Measurements from ENCODE around the gene CEMP1.
A peak's percentile ranks its signal among the peaks of the same experiment; 100 is the strongest.
"Not testable (repeated sequence)": the region's sequence is repeated elsewhere in the genome, so short reads cannot be mapped to it uniquely, and the experiment has no call there.

CEMP1 gene

DNA sequence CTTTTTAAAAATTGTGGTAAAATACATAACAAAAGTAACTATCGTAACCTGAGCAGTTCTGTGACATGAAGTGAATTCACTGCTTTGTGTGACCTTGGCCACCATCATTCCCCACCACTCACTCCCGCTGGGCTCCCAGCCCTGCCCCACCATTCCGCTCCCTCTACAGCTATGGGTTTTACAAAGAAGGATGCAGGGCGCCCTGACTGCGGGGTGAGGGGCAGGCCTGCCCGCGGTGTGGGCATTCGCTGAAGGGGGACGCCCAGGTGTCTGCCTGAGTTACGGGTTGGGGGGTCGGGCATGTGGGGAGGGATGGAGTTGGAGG, at the start of gene CEMP1:
Gene CEMP1 (minus strand): TSS at position 38 of the 325 bp plus-strand sequence. CDS start 335 bp downstream, outside the sequence.
- no peak for DNase-seq

DNA sequence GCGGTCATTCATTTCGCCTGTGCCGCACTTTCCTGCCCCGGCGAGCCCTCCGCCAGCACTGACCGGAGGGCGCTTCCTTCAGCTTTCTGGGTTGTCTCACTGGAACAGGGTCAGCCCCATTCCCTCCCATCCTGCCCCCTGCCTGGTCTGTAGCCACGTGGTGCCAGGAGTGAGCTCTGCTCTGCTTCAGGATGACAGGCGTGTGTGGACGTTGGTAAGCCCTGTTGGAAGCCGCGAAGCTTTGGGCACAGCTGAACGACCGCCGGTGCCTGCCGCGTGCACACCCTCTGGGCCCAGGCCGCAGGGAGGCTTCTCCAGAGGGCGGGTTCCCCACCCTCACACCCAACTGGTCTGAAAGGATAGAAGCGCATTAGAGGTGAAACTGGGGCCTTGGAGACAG, 49.6 kb upstream of the CEMP1 start:
- DNase-seq, result not testable (repeated sequence)

GRCh38 chr16:2580143-2580542, 48.9 kb upstream of the CEMP1 start:
- DNase-seq, result not testable (repeated sequence)

DNA sequence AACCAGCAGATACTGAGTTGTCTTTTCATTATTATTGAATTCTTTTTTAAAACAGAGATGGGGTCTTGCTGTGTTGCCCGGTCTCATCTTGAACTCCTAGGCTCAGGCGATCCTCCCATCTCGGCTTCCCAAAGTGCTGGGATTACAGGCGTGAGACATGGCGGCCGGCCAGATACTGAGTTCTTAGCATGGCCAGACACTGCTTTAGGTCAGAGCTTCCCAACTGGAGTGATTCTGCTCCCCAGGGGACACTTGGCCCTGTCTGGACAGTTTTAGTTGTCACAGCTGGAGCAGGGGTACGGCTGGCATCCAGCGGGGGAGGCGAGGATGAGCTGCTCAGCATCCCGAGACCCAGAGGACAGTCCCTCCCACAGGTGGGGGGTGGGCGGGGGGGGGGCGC, 47.7 kb upstream of the CEMP1 start:
- not testable (repeated sequence) for DNase-seq

GRCh38 chr16:2577044-2577443, 45.8 kb upstream of the CEMP1 start:
- DNase-seq, result not testable (repeated sequence)

DNA sequence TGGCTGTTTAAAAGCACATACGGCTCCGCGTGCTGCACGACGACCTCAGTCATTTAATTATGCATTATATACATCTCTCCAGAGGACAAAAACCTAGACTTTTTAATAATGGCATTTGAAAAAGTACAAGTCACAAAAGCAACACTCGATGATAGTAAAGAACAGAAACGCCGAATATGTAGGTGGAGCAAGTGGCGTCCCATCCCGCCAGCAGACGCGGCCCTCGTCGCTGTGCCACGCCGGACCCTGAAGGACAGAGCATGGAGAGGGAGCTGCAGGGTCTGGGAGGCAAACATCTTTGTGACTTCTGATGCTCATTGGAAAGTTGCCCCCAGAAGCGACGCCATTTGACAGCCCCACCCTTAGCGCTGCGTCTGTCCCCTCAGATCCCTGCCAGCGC, 44.6 kb upstream of the CEMP1 start:
- not testable (repeated sequence) for DNase-seq

- not testable (repeated sequence) for DNase-seq
Observed at GRCh38 chr16:2572704-2573103, 41.5 kb upstream of the CEMP1 start.

- DNase-seq, result not testable (repeated sequence)
Observed at GRCh38 chr16:2568573-2568972, 37.4 kb upstream of the CEMP1 start.

DNA sequence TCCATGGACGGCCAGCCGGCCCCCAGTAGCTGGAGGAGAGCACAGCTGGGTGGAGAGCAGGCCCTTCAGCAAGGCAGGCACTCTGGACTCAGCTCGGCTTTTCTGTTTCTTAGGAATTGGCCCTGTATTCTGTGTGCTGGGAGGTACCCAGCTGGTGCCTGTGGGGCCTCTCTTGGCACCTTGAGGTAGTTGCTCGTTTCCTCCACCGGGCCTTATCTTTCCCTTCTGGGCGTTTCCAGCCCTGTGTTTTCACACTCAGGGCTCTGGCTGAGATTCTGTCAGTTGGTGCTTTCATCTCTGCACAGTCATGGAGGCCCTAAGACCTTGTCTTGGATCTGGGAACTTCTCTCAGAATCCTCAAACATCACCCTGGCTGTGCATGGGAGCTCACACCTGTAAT, 36.3 kb upstream of the CEMP1 start:
- DNase-seq, result not testable (repeated sequence)

DNA sequence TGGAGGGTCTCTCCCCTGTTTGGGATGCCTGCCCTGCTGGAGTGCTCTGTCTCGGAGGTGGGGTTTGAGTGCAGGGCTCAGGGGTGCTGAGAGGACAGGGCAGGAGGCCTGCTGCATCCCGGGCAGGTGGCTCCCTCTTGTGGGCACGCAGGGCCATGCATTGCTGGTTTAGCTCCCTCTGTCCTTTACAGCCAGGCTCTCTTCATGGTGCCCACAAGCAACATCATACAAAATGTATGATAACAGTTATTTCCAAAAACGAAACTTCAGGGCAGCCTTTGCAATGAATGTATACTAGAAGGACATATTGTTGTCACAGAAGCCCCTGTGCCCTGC, 29.6 kb upstream of the CEMP1 start:
- DNase-seq, result not testable (repeated sequence)

DNA sequence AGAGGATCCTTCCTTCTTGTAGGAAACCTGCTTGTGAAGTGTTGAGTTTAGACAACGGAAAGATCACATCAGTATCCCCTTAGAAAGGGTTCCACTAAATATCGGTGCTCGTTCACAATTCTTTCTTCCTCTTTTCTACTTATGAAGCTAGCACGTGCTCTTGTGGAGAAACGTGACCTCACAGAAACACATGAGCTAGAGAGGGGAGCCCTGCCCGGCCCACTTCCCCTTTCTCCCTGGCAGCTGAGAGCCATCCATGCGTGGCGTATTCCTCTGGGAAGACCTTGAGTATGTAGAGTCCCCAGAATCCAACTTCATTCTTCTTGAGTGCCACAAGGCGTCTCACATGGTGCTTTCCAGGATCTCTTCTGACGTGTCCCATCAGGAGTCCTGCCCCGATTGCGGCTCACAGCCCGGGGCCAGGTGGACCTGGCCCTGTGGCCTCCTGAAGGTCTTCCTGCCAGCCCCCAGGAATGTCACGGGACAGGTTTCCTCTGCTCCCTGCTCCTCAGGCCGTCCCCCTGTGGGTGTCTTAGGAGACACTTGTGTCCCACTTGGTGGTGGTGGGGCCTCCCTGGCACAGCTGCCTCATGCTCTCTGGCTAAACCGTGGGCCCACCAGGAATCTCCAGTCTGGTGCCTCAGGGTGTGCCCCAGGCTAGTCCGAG, 29.1 kb upstream of the CEMP1 start:
- not testable (repeated sequence) for DNase-seq

DNA sequence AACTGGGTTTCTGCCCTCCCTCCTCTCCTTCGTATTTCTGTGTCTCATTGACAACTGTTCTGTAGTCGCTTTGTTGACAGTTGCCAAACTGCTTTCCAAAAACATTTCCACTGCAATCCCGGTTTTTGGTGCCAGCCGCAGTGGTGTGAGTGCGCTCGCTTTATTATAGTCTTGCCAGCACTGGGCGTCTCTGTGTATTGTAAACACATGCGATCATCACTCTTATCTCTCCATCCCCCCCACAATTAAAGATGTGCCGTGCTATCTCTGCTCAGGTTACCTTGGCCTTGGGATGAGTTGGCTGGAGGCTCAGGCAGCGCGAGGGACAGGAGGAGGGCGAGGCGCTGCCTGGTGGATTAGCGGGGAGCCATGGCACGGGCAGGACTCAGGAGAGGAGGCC, 25.9 kb upstream of the CEMP1 start:
- DNase-seq, result not testable (repeated sequence)

DNA sequence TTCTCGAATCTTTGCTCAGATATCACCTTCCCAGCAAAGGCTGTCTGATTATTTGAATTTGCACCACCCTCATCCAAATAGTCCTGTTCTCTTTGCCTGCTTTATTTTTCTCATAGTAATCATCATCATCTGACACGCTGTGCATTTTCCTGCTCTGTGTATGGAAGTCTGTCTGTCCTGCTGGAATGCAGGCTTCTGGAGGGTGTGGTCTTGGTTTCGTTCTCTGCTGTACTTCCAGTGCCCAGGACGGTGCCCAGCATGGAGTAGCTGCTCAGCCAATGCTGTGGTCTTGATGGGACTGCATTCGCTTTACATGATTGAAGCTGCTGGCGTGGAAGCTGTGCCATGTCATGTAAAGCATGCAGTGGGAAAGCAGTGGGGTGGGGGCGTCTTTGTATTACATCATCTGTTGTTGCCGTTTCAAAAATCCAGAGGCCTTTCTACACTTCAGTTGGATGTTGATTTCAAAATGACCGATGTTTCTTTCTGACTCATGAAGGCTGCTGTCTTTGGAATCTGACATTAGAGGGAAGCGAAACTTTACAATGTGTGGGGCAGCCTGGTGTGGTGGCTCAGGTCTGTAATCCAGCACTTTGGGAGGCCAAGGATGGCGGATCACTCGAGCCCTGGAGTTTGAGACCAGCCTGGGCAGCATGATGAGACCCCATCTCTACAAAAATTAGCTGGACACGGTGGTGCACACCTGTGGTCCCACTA, 23.7 kb upstream of the CEMP1 start:
- DNase-seq, result not testable (repeated sequence)

GRCh38 chr16:2551420-2551889, 20.2 kb upstream of the CEMP1 start:
- peak; percentile 2 for DNase-seq

DNA sequence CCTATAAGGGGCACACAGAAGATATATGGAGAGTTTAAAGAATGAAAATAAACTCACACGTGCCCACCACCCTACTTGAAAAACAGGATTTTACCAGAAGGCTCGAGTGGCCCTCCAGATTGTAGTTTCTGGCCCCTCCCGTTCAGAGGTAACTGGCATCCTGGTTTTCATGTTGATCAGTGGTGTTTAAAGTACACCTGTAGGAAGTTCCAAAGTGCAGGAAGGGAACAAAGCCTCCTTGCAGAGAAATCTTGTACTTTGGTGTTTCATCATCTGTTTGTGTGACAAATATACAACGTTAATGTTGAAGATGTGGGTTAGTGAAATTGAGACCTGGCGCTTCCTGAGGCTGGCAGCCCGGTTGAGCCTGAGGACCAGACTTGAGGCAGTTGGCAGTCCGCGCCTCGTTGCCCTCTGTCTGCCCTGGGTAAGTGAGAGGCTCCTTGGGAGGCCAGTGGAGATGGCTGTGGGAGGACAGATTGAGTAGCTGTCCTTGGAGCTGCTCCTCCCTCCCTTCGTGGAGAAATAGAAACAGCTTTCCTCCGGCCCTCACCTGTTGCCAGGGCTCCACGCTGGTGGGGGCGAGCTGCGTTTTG, 19.2 kb upstream of the CEMP1 start:
- DNase-seq, result not testable (repeated sequence)

DNA sequence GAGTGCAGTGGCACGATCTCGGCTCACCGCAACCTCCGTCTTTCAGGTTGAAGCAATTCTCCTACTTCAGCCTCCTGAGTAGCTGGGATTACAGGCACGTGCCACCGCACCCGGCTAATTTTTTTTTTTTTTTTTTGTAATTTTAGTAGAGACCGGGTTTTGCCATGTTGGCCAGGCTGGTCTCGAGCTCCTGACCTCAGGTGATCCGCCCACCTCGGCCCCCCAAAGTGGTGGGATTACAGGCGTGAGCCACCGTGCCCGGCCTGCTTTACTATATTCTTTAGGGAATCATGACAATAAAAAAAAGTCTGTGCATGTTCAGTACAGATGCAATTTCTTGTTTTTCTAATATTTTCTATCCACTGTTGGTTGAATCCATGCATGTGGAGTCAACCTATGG, 12.6 kb upstream of the CEMP1 start:
- DNase-seq, result not testable (repeated sequence)

DNA sequence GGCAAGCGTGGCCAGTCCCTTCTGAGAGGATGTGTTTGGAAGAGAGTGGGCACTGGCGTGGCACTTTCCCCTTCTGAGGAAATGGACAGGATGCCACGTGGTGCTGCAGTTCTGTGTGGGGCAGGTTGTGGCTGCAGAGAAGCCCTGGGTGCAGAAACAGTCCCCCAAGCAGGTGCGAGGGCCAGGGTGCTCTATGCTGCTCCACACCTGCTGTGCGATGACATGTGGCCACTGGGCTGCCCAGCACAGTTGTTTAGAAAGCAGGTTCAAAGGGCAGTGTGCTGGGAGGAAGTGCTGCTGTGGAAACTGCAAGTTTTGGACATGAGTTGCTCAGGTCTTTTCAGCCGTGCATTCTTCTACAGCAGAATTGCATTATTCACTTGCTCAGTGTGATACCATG, 10.2 kb upstream of the CEMP1 start:
- peak; percentile 4 for DNase-seq

- not testable (repeated sequence) for DNase-seq
Observed at GRCh38 chr16:2540912-2541311, 9.7 kb upstream of the CEMP1 start.

GRCh38 chr16:2539845-2540458, 8.7 kb upstream of the CEMP1 start:
- DNase-seq, result not testable (repeated sequence)

DNA sequence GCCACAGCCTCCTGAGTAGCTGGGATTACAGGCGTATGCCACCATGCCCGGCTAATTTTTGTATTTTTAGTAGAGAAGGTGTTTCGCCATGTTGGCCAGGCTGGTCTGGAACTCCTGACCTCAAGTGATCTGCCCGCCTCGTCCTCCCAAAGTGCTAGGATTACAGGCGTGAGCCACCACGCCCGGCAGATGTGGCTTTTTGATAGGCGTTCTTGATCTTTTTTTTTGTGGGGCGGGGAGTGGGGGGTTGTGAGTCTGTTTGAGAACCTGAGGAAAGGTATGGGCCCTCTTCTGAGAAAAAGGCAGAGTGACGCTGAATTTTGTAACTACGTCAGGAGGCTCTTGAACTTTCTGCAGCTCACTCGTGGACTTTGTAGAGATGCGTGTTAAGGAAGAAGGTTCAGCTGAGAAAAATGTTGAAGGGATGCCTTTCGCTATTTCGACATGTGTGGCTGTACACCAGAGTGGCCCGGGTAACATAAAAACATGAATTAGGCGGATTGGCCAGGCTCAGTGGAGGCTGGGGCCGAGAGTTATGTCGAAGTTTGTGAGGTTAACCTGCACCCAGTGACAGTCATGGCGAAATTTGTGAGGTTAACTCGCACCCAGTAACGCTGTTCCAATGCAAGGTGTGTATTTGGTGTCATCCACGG, 8.1 kb upstream of the CEMP1 start:
- DNase-seq, result not testable (repeated sequence)

DNA sequence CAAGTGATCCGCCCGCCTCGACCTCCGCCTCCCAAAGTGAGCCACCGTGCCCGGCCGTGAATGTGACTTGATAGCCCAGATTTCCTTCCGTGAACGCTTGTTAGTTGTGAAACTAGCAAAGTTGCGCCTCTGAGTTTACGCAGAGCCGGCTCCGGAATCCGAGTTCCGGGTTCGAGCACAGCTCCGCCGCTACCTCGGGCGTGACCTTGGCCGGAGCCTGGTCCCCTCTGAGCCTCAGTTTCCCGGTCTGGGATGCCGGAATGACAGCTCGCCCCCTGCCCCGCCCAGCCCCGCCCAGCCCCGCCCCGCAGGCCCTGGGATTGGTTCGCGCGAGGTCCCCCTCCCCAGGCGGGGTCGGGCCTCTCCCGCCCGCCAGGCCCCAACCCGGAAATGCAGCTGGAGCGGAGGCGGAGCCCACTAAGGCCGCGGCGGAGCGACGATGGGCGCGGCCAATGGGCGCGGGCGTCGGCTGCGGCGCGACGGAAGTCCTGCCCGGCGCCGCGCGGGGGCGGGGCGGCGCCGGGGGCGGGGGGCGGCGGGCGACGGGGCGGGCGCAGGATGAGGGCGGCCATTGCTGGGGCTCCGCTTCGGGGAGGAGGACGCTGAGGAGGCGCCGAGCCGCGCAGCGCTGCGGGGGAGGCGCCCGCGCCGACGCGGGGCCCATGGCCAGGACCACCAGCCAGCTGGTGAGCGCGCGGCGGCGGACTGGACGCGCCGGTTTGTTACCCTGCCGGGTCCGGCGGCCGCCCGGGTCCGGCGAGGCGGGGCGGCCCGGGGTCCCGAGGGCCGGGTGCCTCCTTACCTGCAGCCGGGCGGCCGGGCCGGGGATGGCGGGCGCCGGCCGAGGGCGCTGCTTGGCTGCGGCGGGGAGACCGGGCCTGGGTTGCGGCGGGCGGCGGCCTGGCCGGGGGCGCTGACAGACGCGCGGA, 6.5 kb upstream of the CEMP1 start, which contains the start of gene PDPK1:
Gene PDPK1 (plus strand): TSS at position 571 of the 929 bp plus-strand sequence. CDS start 92 bp downstream, at position 663.
- peak; percentile 94 for DNase-seq

GRCh38 chr16:2535625-2536013, 4.4 kb upstream of the CEMP1 start:
- DNase-seq, result peak; percentile 63
